IPS-18a (cell line): ENCODE measurements around the gene CA4.
A peak's percentile ranks its signal among the peaks of the same experiment; 100 is the strongest.

Experiments
- H3K27ac ChIP-seq: one replicate; pipeline ENCODE4 v1.5.1; 2013; ENCODE audit warnings: low read length
- H3K27me3 ChIP-seq: one replicate; pipeline ENCODE4 v1.6.1; 2013; ENCODE audit warnings: mild to moderate bottlenecking, low read length; ENCODE audit not compliant: control insufficient read depth, insufficient read depth
- H3K36me3 ChIP-seq: one replicate; pipeline ENCODE4 v1.6.1; 2013; ENCODE audit warnings: low read depth, low read length; ENCODE audit not compliant: control insufficient read depth
- H3K4me1 ChIP-seq: one replicate; pipeline ENCODE4 v1.6.1; 2013; ENCODE audit warnings: low read depth, low read length; ENCODE audit not compliant: control insufficient read depth
- H3K4me3 ChIP-seq: one replicate; pipeline ENCODE4 v1.5.1; 2013; ENCODE audit warnings: low read length
- H3K9ac ChIP-seq: one replicate; pipeline ENCODE4 v1.6.1; 2013; ENCODE audit warnings: mild to moderate bottlenecking, low read length, moderate library complexity
- H3K9me3 ChIP-seq: one replicate; pipeline ENCODE4 v1.6.1; 2013; ENCODE audit warnings: low read depth, low read length; ENCODE audit not compliant: control insufficient read depth

CA4 gene

GRCh38 chr17:60160829-60161501, 11.2 kb downstream of the CA4 start:
- Histone ChIP-seq H3K9me3 (no peaks in the 10 kb centered on the region), H3K4me1 (peaks cover 28% of the 10 kb centered on the region), H3K27ac (no peak overlapping the region), H3K27me3 (no peaks in the 10 kb centered on the region), H3K36me3 (no peaks in the 10 kb centered on the region), H3K4me3 (peak overlapping the region; percentile 31), H3K9ac (no peak overlapping the region)

GRCh38 chr17:60161598-60162330, 12.0 kb downstream of the CA4 start:
- Histone ChIP-seq H3K27me3 (no peaks in the 10 kb centered on the region), H3K9me3 (no peaks in the 10 kb centered on the region), H3K36me3 (no peaks in the 10 kb centered on the region), H3K27ac (peak overlapping the region; percentile 11), H3K4me1 (peaks cover 28% of the 10 kb centered on the region), H3K4me3 (peak overlapping the region; percentile 31), H3K9ac (no peak overlapping the region)

GRCh38 chr17:60163108-60163784, 13.5 kb downstream of the CA4 start:
- no peak overlapping the region for H3K4me3 ChIP-seq
- H3K9me3 ChIP-seq = no peaks in the 10 kb centered on the region
- H3K27ac ChIP-seq = no peak overlapping the region
- no peaks in the 10 kb centered on the region for H3K27me3 ChIP-seq
- H3K9ac ChIP-seq = no peak overlapping the region
- peaks cover 28% of the 10 kb centered on the region for H3K4me1 ChIP-seq
- H3K36me3 ChIP-seq = no peaks in the 10 kb centered on the region

GRCh38 chr17:60164164-60164563, 14.4 kb downstream of the CA4 start:
- no peaks in the 10 kb centered on the region for H3K27me3 ChIP-seq
- peaks cover 18% of the 10 kb centered on the region for H3K4me1 ChIP-seq
- no peak overlapping the region for H3K4me3 ChIP-seq
- H3K27ac ChIP-seq = no peak overlapping the region
- H3K9me3 ChIP-seq = no peaks in the 10 kb centered on the region
- H3K9ac ChIP-seq = no peak overlapping the region
- no peaks in the 10 kb centered on the region for H3K36me3 ChIP-seq

GRCh38 chr17:60164697-60165096, 14.9 kb downstream of the CA4 start:
- Histone ChIP-seq H3K27me3 (no peaks in the 10 kb centered on the region), H3K9me3 (no peaks in the 10 kb centered on the region)

GRCh38 chr17:60165223-60165622, 15.4 kb downstream of the CA4 start:
- no peaks in the 10 kb centered on the region for H3K9me3 ChIP-seq
- H3K9ac ChIP-seq = no peak overlapping the region
- no peaks in the 10 kb centered on the region for H3K27me3 ChIP-seq
- peaks cover 18% of the 10 kb centered on the region for H3K4me1 ChIP-seq
- H3K36me3 ChIP-seq = no peaks in the 10 kb centered on the region
- H3K27ac ChIP-seq = no peak overlapping the region
- no peak overlapping the region for H3K4me3 ChIP-seq

More at GRCh38 chr17:60164697-60165096, 14.9 kb downstream of the CA4 start:
- H3K27ac ChIP-seq = no peak overlapping the region
- H3K9ac ChIP-seq = no peak overlapping the region
- no peak overlapping the region for H3K4me3 ChIP-seq
- H3K4me1 ChIP-seq = peaks cover 18% of the 10 kb centered on the region
- no peaks in the 10 kb centered on the region for H3K36me3 ChIP-seq

- no peak overlapping the region for H3K4me3 ChIP-seq
- H3K27ac ChIP-seq = no peak overlapping the region
- H3K9ac ChIP-seq = no peak overlapping the region
- no peaks in the 10 kb centered on the region for H3K27me3 ChIP-seq
- H3K9me3 ChIP-seq = no peaks in the 10 kb centered on the region
- H3K36me3 ChIP-seq = no peaks in the 10 kb centered on the region
- H3K4me1 ChIP-seq = peaks cover 17% of the 10 kb centered on the region
Measured at GRCh38 chr17:60165971-60166370, 16.2 kb downstream of the CA4 start.

- H3K9me3 ChIP-seq = no peaks in the 10 kb centered on the region
- H3K27me3 ChIP-seq = no peaks in the 10 kb centered on the region
- peaks cover 6% of the 10 kb centered on the region for H3K4me1 ChIP-seq
- no peak overlapping the region for H3K27ac ChIP-seq
- no peak overlapping the region for H3K9ac ChIP-seq
- no peak overlapping the region for H3K4me3 ChIP-seq
- no peaks in the 10 kb centered on the region for H3K36me3 ChIP-seq
Measured at GRCh38 chr17:60167065-60167741, 17.4 kb downstream of the CA4 start.

GRCh38 chr17:60168654-60169053, 18.9 kb downstream of the CA4 start:
- H3K9me3 ChIP-seq = no peaks in the 10 kb centered on the region
- no peak overlapping the region for H3K9ac ChIP-seq
- no peaks in the 10 kb centered on the region for H3K36me3 ChIP-seq
- H3K27me3 ChIP-seq = no peaks in the 10 kb centered on the region
- H3K4me3 ChIP-seq = no peak overlapping the region
- H3K4me1 ChIP-seq = no peaks in the 10 kb centered on the region
- no peak overlapping the region for H3K27ac ChIP-seq

- Histone ChIP-seq H3K27ac (no peak overlapping the region), H3K9ac (no peak overlapping the region), H3K4me1 (no peaks in the 10 kb centered on the region)
Measured at GRCh38 chr17:60169921-60170817, 20.4 kb downstream of the CA4 start.

More at GRCh38 chr17:60169921-60170817, 20.4 kb downstream of the CA4 start:
- Histone ChIP-seq H3K36me3 (no peaks in the 10 kb centered on the region), H3K9me3 (no peaks in the 10 kb centered on the region), H3K4me3 (no peak overlapping the region), H3K27me3 (no peaks in the 10 kb centered on the region)
